Measurements from ENCODE around the gene SENP1. TPM values are rescaled to one million over a fixed set of nuclear protein-coding genes. Genes with fewer than 3 reads are reported as not detected.

Gene SENP1
- total and polyA plus RNA-seq, 2 experiments from 2014 or later, result 8.6 to 27.7 TPM

DNA sequence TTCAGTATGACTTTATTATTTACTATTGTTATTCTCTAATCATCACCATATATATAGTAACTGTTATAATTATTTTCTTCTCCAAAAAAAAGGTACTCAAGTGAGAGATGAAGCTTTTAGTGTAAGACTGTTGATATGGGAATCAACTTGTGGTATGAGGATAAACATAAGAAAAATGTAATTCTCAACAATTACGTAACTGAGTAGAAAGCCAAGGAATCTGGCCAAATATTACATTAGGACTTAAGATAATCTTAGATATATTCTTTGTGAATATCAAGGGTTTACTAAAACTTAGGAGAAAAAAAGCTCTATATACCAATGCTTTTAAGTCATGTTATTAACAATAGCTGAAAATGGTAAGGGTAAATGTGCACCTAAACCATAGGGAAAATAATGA lies 13.3 kb downstream of the SENP1 start (continued):
- TF ChIP-seq, protein P1, sequence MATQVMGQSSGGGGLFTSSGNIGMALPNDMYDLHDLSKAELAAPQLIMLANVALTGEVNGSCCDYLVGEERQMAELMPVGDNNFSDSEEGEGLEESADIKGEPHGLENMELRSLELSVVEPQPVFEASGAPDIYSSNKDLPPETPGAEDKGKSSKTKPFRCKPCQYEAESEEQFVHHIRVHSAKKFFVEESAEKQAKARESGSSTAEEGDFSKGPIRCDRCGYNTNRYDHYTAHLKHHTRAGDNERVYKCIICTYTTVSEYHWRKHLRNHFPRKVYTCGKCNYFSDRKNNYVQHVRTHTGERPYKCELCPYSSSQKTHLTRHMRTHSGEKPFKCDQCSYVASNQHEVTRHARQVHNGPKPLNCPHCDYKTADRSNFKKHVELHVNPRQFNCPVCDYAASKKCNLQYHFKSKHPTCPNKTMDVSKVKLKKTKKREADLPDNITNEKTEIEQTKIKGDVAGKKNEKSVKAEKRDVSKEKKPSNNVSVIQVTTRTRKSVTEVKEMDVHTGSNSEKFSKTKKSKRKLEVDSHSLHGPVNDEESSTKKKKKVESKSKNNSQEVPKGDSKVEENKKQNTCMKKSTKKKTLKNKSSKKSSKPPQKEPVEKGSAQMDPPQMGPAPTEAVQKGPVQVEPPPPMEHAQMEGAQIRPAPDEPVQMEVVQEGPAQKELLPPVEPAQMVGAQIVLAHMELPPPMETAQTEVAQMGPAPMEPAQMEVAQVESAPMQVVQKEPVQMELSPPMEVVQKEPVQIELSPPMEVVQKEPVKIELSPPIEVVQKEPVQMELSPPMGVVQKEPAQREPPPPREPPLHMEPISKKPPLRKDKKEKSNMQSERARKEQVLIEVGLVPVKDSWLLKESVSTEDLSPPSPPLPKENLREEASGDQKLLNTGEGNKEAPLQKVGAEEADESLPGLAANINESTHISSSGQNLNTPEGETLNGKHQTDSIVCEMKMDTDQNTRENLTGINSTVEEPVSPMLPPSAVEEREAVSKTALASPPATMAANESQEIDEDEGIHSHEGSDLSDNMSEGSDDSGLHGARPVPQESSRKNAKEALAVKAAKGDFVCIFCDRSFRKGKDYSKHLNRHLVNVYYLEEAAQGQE (IDR thresholded peaks at IDR 0.05; ENCODE audit: unreplicated experiment), result no peak
- TF ChIP-seq ZNF331 (CRISPR knock-in tag; IDR thresholded peaks at IDR 0.05; ENCODE audit: low read depth) (no peak), ZNF114 (CRISPR knock-in tag; IDR thresholded peaks at IDR 0.05) (no peak), POLR2AphosphoS5 (IDR thresholded peaks at IDR 0.05; ENCODE audit: low read depth) (no peak)

DNA sequence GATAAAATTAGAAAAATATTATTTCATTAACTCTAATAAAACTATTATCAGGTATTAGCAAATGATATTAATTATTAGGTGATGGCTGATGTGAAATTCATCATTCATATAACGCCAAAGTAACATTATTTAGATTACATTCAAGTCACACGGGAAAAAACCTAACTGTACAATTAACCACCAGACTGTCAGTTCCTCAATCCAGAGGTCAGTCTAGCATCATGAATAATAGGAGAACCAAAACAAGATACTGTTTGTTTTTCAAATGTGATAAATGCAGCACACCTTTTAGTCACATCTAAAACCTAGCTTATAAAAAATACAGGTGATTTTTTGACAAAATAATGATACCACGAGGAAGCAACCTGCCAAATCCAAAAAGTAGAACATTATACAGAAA lies 19.6 kb downstream of the SENP1 start:
- no peaks in the 10 kb centered on the region for H3K9me3 Mint-ChIP-seq
- no peaks in the 10 kb centered on the region for H3K79me2 ChIP-seq (replicated peaks; ENCODE audit: insufficient read depth)
- ATAC-seq, result no peak
- H3K4me2 ChIP-seq, result no peak overlapping the region
- peaks cover 35% of the 10 kb centered on the region; the same call in 1 of the 2 replicates for H3K36me3 ChIP-seq (ENCODE audit: insufficient read depth)
- H3K4me3 Mint-ChIP-seq, result no peak overlapping the region
- no peaks in the 10 kb centered on the region for H3K9me2 ChIP-seq (ENCODE audit: insufficient read depth)
- peaks cover 8% of the 10 kb centered on the region; the same call in 1 of the 2 replicates for H4K20me1 ChIP-seq (replicated peaks; ENCODE audit: insufficient read depth)
- H3K4me3 ChIP-seq, result no peak overlapping the region
- H3K27me3 Mint-ChIP-seq (ENCODE audit: insufficient read depth, low read depth, poor library complexity), result no peaks in the 10 kb centered on the region
- no peak overlapping the region for H3K27ac ChIP-seq (ENCODE audit: low read depth)
- DNase-seq (ENCODE audit: low spot score), result no peak
- H3K4me1 ChIP-seq (ENCODE audit: insufficient read depth), result no peaks in the 10 kb centered on the region
- H2AFZ ChIP-seq, result no peak overlapping the region
- no peaks in the 10 kb centered on the region for H3F3A ChIP-seq (replicated peaks; ENCODE audit: low read depth)
- TF ChIP-seq, protein P2, sequence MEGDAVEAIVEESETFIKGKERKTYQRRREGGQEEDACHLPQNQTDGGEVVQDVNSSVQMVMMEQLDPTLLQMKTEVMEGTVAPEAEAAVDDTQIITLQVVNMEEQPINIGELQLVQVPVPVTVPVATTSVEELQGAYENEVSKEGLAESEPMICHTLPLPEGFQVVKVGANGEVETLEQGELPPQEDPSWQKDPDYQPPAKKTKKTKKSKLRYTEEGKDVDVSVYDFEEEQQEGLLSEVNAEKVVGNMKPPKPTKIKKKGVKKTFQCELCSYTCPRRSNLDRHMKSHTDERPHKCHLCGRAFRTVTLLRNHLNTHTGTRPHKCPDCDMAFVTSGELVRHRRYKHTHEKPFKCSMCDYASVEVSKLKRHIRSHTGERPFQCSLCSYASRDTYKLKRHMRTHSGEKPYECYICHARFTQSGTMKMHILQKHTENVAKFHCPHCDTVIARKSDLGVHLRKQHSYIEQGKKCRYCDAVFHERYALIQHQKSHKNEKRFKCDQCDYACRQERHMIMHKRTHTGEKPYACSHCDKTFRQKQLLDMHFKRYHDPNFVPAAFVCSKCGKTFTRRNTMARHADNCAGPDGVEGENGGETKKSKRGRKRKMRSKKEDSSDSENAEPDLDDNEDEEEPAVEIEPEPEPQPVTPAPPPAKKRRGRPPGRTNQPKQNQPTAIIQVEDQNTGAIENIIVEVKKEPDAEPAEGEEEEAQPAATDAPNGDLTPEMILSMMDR (conservative IDR thresholded peaks at IDR 0.05; ENCODE audit: low read depth in 2 of 2), result no peak
- TF ChIP-seq, protein P3, sequence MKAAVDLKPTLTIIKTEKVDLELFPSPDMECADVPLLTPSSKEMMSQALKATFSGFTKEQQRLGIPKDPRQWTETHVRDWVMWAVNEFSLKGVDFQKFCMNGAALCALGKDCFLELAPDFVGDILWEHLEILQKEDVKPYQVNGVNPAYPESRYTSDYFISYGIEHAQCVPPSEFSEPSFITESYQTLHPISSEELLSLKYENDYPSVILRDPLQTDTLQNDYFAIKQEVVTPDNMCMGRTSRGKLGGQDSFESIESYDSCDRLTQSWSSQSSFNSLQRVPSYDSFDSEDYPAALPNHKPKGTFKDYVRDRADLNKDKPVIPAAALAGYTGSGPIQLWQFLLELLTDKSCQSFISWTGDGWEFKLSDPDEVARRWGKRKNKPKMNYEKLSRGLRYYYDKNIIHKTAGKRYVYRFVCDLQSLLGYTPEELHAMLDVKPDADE (IDR thresholded peaks at IDR 0.05), result no peak
- TF ChIP-seq, protein P4, sequence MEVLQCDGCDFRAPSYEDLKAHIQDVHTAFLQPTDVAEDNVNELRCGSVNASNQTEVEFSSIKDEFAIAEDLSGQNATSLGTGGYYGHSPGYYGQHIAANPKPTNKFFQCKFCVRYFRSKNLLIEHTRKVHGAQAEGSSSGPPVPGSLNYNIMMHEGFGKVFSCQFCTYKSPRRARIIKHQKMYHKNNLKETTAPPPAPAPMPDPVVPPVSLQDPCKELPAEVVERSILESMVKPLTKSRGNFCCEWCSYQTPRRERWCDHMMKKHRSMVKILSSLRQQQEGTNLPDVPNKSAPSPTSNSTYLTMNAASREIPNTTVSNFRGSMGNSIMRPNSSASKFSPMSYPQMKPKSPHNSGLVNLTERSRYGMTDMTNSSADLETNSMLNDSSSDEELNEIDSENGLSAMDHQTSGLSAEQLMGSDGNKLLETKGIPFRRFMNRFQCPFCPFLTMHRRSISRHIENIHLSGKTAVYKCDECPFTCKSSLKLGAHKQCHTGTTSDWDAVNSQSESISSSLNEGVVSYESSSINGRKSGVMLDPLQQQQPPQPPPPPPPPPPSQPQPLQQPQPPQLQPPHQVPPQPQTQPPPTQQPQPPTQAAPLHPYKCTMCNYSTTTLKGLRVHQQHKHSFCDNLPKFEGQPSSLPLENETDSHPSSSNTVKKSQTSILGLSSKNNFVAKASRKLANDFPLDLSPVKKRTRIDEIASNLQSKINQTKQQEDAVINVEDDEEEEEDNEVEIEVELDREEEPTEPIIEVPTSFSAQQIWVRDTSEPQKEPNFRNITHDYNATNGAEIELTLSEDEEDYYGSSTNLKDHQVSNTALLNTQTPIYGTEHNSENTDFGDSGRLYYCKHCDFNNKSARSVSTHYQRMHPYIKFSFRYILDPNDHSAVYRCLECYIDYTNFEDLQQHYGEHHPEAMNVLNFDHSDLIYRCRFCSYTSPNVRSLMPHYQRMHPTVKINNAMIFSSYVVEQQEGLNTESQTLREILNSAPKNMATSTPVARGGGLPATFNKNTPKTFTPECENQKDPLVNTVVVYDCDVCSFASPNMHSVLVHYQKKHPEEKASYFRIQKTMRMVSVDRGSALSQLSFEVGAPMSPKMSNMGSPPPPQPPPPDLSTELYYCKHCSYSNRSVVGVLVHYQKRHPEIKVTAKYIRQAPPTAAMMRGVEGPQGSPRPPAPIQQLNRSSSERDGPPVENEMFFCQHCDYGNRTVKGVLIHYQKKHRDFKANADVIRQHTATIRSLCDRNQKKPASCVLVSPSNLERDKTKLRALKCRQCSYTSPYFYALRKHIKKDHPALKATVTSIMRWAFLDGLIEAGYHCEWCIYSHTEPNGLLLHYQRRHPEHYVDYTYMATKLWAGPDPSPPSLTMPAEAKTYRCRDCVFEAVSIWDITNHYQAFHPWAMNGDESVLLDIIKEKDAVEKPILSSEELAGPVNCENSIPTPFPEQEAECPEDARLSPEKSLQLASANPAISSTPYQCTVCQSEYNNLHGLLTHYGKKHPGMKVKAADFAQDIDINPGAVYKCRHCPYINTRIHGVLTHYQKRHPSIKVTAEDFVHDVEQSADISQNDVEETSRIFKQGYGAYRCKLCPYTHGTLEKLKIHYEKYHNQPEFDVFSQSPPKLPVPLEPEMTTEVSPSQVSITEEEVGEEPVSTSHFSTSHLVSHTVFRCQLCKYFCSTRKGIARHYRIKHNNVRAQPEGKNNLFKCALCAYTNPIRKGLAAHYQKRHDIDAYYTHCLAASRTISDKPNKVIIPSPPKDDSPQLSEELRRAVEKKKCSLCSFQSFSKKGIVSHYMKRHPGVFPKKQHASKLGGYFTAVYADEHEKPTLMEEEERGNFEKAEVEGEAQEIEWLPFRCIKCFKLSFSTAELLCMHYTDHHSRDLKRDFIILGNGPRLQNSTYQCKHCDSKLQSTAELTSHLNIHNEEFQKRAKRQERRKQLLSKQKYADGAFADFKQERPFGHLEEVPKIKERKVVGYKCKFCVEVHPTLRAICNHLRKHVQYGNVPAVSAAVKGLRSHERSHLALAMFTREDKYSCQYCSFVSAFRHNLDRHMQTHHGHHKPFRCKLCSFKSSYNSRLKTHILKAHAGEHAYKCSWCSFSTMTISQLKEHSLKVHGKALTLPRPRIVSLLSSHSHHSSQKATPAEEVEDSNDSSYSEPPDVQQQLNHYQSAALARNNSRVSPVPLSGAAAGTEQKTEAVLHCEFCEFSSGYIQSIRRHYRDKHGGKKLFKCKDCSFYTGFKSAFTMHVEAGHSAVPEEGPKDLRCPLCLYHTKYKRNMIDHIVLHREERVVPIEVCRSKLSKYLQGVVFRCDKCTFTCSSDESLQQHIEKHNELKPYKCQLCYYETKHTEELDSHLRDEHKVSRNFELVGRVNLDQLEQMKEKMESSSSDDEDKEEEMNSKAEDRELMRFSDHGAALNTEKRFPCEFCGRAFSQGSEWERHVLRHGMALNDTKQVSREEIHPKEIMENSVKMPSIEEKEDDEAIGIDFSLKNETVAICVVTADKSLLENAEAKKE (CRISPR knock-in tag; IDR thresholded peaks at IDR 0.05), result no peak
- no peak for TF ChIP-seq ZNF331 (CRISPR knock-in tag; IDR thresholded peaks at IDR 0.05; ENCODE audit: low read depth)
- H3K4me1 Mint-ChIP-seq, result no peaks in the 10 kb centered on the region
- H3K27ac Mint-ChIP-seq, result no peak overlapping the region
- peaks cover 34% of the 10 kb centered on the region for H3K36me3 Mint-ChIP-seq (ENCODE audit: low read depth)
- no peaks in the 10 kb centered on the region for H3K27me3 ChIP-seq (ENCODE audit: insufficient read depth)
